NCI-H1048 (cell line): Measurements from ENCODE around the gene BAIAP2.
"Not testable (repeated sequence)": the region's sequence is repeated elsewhere in the genome, so short reads cannot be mapped to it uniquely, and the experiment has no call there.

Experiments
- DNase-seq: peaks from one replicate; lab custom pipeline; 2025; lab: John Stamatoyannopoulos, UW

Gene BAIAP2

GRCh38 chr17:81069135-81069645, 34.2 kb downstream of the BAIAP2 start:
- DNase-seq = no peak

GRCh38 chr17:81070541-81071246, 35.7 kb downstream of the BAIAP2 start:
- no peak for DNase-seq

- DNase-seq = no peak
Measured at GRCh38 chr17:81071761-81072741, 37.1 kb downstream of the BAIAP2 start.

GRCh38 chr17:81073967-81074839, 39.3 kb downstream of the BAIAP2 start:
- DNase-seq = no peak

GRCh38 chr17:81074875-81075274, 39.9 kb downstream of the BAIAP2 start:
- DNase-seq = no peak

- DNase-seq = no peak
Measured at GRCh38 chr17:81075307-81075706, 40.4 kb downstream of the BAIAP2 start.

GRCh38 chr17:81076141-81076679, 41.3 kb downstream of the BAIAP2 start:
- DNase-seq = no peak

- DNase-seq = not testable (repeated sequence)
Measured at GRCh38 chr17:81078026-81078913, 43.3 kb downstream of the BAIAP2 start.

GRCh38 chr17:81080019-81080418, 45.1 kb downstream of the BAIAP2 start:
- DNase-seq = no peak

- DNase-seq = no peak
Measured at GRCh38 chr17:81081222-81082176, 46.5 kb downstream of the BAIAP2 start.

GRCh38 chr17:81082177-81083073, 47.5 kb downstream of the BAIAP2 start:
- no peak for DNase-seq

- DNase-seq = no peak
Measured at GRCh38 chr17:81083125-81083765, 48.3 kb downstream of the BAIAP2 start.

- DNase-seq = no peak
Measured at GRCh38 chr17:81084680-81085419, 49.9 kb downstream of the BAIAP2 start.

GRCh38 chr17:81085420-81085911, 50.5 kb downstream of the BAIAP2 start:
- DNase-seq = no peak

GRCh38 chr17:81086789-81087551, 52.0 kb downstream of the BAIAP2 start:
- DNase-seq = no peak
